Psoas muscle (tissue), 8 donors: ENCODE data around the gene ELFN1. TPM values are rescaled to one million over a fixed set of nuclear protein-coding genes. Genes with fewer than 3 reads are reported as not detected.

ENCODE experiments used
- ATAC-seq, 4 donors: fragments of 200-7000 bp; cut with Tn5 transposase; one replicate each; pipeline ENCODE4 v1.9.1; 2020; ENCODE audit warnings: moderate library complexity in 3 of 4, mild to moderate bottlenecking in 2 of 4
- DNase-seq, 2 donors: peaks; one replicate each; pipeline ENCODE4 v3.0.0-alpha.2; 2020
- H3K27ac ChIP-seq: fragments of 200-600 bp; one replicate; pipeline ENCODE4 v1.8.0; 2022
- H3K27me3 ChIP-seq, 3 donors: fragments of 200-600 bp in 1 of 3; one replicate each; pipeline versions ENCODE4 v1.6.1 to v1.8.0; 2013 to 2022; ENCODE audit warnings: low read length in 2 of 3, mild to moderate bottlenecking in 2 of 3, moderate library complexity in 1 of 3; ENCODE audit not compliant: insufficient read depth in 3 of 3
- H3K36me3 ChIP-seq, 2 donors: fragments of 200-600 bp in 1 of 2; one replicate each; pipeline versions ENCODE4 v1.6.1 to v1.8.0; 2013 to 2022; ENCODE audit warnings: low read depth in 1 of 2, mild to moderate bottlenecking in 1 of 2, moderate library complexity in 1 of 2; ENCODE audit not compliant: insufficient read depth in 1 of 2
- H3K4me1 ChIP-seq: fragments of 200-600 bp; one replicate; pipeline ENCODE4 v1.8.0; 2022
- H3K4me3 ChIP-seq: fragments of 200-600 bp; one replicate; pipeline ENCODE4 v1.8.0; 2022; ENCODE audit warnings: mild to moderate bottlenecking
- H3K9me3 ChIP-seq: fragments of 200-600 bp; one replicate; pipeline ENCODE4 v1.8.0; 2022
- WGBS, 3 donors: extraction: QIAGEN DNeasy Blood & Tissue Kit; methylation state at CpG; one replicate each; pipeline versions ENCODE4 v1.1.6 to v1.1.7; 2013; 5-methylcytosine and 5-hydroxymethylcytosine counted together
- intact Hi-C, 2 donors: fragments of 100-400 bp; cut with DNase I; formaldehyde crosslinking; loops; one replicate each; pipeline versions ENCODE4 v1.11.0 to v1.14.2; 2022
- polyA plus RNA-seq, 3 donors: library from polyadenylated mRNA; stranded (reverse); fragments of 200-250 nt; gene quantifications; one replicate each; pipeline ENCODE4 v1.2.3, GENCODE V29; 2013
- total RNA-seq, 4 donors: library from RNA; stranded (reverse); fragmentation: NEBNext Ultra II Directional in 2 of 4; extraction: Animal tissue kit (Norgen Biotek cat#: 25700) in 2 of 4; gene quantifications; one replicate each; pipeline versions ENCODE4 v1.2.1 to v1.2.4, GENCODE V29; 2021 to 2023
- TF ChIP-seq, protein P1 (sequence below): fragments of 200-600 bp; IDR thresholded peaks from one replicate; pipeline ENCODE4 v1.8.0; 2022; ENCODE audit warnings: antibody characterized with exemption
- donor health status: healthy with polysubstance abuse.
- donor health status: DM: no; HTN: no; CAD: no; lungs with moderate emphysema.
- donor health status: Bipolar disorder and iron deficiency.
- donor health status: healthy.
- donor health status: DM: yes; HTN: yes; CAD: no.
- donor health status: DM: no; HTN: no; CAD: no.
- donor health status: DM: no; HTN: no; CAD: no.
- donor health status: DM: yes; HTN: yes; CAD: no.

The ELFN1 gene
- total and polyA plus RNA-seq, 7 donors: 0.11 to 0.87 (median 0.64) TPM

- ATAC-seq (no peak), DNase-seq (no peak)
- intact Hi-C loops: no loop called here
- Histone ChIP-seq H3K27ac (peak overlapping the region; percentile 97), H3K9me3 (no peaks in the 10 kb centered on the region), H3K4me3 (no peak overlapping the region), H3K36me3 (no peaks in the 10 kb centered on the region), H3K4me1 (peaks cover 24% of the 10 kb centered on the region), H3K27me3 (peaks cover 0 to 3% (median 0%) of the 10 kb centered on the region in 3 donors)
- TF ChIP-seq, protein P1, sequence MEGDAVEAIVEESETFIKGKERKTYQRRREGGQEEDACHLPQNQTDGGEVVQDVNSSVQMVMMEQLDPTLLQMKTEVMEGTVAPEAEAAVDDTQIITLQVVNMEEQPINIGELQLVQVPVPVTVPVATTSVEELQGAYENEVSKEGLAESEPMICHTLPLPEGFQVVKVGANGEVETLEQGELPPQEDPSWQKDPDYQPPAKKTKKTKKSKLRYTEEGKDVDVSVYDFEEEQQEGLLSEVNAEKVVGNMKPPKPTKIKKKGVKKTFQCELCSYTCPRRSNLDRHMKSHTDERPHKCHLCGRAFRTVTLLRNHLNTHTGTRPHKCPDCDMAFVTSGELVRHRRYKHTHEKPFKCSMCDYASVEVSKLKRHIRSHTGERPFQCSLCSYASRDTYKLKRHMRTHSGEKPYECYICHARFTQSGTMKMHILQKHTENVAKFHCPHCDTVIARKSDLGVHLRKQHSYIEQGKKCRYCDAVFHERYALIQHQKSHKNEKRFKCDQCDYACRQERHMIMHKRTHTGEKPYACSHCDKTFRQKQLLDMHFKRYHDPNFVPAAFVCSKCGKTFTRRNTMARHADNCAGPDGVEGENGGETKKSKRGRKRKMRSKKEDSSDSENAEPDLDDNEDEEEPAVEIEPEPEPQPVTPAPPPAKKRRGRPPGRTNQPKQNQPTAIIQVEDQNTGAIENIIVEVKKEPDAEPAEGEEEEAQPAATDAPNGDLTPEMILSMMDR: no peak
- WGBS, 3 donors: 82 to 84% (median 83%) methylated on average over 8 of the region's 8 CpGs
These were observed 23.7 kb upstream of the ELFN1 start for GRCh38 chr7:1646391-1646790.

GRCh38 chr7:1646957-1647891, 22.9 kb upstream of the ELFN1 start:
- Histone ChIP-seq H3K36me3 (no peaks in the 10 kb centered on the region), H3K27ac (peak overlapping the region; percentile 97), H3K4me1 (peaks cover 24% of the 10 kb centered on the region), H3K4me3 (peak overlapping the region; percentile 44), H3K27me3 (peaks cover 0 to 3% (median 0%) of the 10 kb centered on the region in 3 donors), H3K9me3 (no peaks in the 10 kb centered on the region)
- intact Hi-C loops: no loop called here
- ATAC-seq: peak; percentile 74 to 85 (median 80)
- 22 to 38% (median 22%) methylated on average over 47 to 48 of the region's 48 CpGs for WGBS, 3 donors
- TF ChIP-seq, protein P1: no peak
- peak; percentile 52 to 86 for DNase-seq

DNA sequence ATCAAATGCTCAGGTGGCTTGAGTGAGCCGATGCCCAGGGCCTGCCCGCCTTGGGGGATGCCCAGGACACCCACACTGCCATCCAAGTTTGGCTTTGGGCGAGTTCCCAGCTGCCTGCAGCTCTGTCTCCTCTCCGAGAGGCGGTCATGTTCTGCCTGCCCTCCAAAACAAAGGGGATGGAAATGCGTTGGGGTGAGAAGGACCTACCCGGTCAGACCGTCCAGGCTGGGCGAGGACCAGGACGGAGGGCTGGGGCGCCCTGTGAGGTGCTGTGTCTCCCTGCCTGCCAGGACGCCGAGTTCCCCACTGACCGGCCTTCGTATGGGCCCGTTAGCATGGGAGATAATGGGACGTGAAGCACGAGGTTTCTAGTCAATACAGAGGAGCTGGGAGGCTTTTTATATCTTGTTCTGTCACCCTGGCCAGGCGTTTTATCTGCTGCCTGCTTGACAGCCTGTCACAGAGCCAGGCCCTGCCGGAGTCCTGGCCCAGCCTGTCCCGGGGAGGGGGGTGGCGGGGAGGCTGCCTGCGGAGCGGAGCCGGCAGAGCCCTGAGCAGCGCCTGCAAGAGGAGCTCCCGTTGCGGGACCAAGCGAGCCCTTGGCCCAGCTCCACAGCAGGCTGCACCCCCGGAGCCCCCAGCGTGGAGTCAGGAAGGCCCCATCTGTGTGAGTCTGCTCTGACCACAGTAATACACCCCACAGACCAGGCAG, 22.0 kb upstream of the ELFN1 start:
- H3K9me3 ChIP-seq: no peaks in the 10 kb centered on the region
- H3K4me1 ChIP-seq: peaks cover 24% of the 10 kb centered on the region
- peak overlapping the region; percentile 97 for H3K27ac ChIP-seq
- peak; percentile 60 to 92 for DNase-seq
- no peaks in the 10 kb centered on the region for H3K36me3 ChIP-seq
- peak overlapping the region; percentile 44 for H3K4me3 ChIP-seq
- peaks cover 0 to 3% (median 0%) of the 10 kb centered on the region in 3 donors for H3K27me3 ChIP-seq
- TF ChIP-seq, protein P1: no peak
- intact Hi-C loops: no loop called here
- 14 to 24% (median 19%) methylated on average over 29 to 31 of the region's 31 CpGs for WGBS, 3 donors
- ATAC-seq: peak; percentile 80 to 93 (median 90)

GRCh38 chr7:1649751-1650326, 20.2 kb upstream of the ELFN1 start:
- peaks cover 24% of the 10 kb centered on the region for H3K4me1 ChIP-seq
- TF ChIP-seq, protein P1: no peak
- intact Hi-C loops: no loop called here
- peaks cover 0 to 4% (median 0%) of the 10 kb centered on the region in 3 donors for H3K27me3 ChIP-seq
- WGBS, 3 donors: 94 to 97% (median 96%) methylated on average over 9 of the region's 9 CpGs
- no peaks in the 10 kb centered on the region for H3K36me3 ChIP-seq
- H3K4me3 ChIP-seq: no peak overlapping the region
- no peak overlapping the region for H3K27ac ChIP-seq
- ATAC-seq (no peak), DNase-seq (no peak)
- no peaks in the 10 kb centered on the region for H3K9me3 ChIP-seq
